ENCODE measurements around the gene UNCX. TPM values are rescaled to one million over a fixed set of nuclear protein-coding genes. Genes with fewer than 3 reads are reported as not detected.
"Not testable (repeated sequence)": the region's sequence is repeated elsewhere in the genome, so short reads cannot be mapped to it uniquely, and the experiment has no call there.

Gene UNCX
- total RNA-seq, 6 experiments from 2014 or later, result not detected

DNA sequence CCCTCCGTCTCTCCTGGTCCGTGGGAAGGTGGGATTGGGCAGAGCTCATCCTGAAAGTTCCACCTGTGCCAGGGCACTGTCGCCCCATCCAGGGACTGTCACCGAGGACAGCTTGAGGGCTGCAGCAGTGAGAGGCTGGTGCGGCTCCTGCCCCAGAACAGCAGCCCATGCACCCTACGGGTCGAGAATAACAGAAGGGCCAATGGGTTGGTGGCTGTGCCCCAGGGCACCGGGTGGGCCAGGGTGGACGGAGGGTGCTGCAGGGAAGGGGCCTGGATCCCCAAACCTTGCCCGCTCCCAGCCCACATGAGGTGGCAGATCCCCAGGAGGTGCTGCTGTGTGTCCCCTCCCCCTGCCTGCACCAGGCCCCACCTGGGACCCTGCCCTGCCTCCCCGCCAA lies 23.9 kb downstream of the UNCX start:
- Mint-ChIP-seq H3K4me1 (ENCODE audit: low read depth) (no peaks in the 10 kb centered on the region), H3K27me3 (ENCODE audit: insufficient read depth) (peaks cover 29% of the 10 kb centered on the region), H3K27ac (no peak overlapping the region), H3K36me3 (ENCODE audit: low read depth) (no peaks in the 10 kb centered on the region), H3K4me3 (no peak overlapping the region), H3K9me3 (no peaks in the 10 kb centered on the region)
- no peak for TF ChIP-seq CTCF (IDR thresholded peaks at IDR 0.05)
- DNase-seq, result no peak

DNA sequence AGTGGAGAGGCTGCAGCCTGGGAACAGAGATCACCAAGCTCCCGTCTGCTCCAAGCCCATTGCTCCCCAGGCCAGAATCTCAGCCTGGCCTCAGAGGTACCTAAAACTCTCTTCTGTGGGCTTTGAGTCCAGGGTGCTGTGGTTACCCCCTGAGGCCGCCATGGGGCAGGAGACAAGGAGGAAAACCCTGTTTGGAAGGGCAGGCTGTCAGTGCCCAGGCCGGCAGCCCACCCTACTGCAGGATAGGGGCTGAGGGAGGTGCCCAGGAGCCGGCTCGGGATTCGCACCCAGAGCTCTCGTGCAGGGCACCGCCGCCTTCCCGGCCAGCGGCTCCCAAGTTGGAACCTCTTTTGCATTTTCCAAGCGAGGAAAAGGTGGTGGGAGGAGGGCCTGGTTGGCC lies 24.5 kb downstream of the UNCX start:
- Mint-ChIP-seq H3K9me3 (no peaks in the 10 kb centered on the region), H3K36me3 (ENCODE audit: low read depth) (no peaks in the 10 kb centered on the region), H3K4me3 (no peak overlapping the region), H3K4me1 (ENCODE audit: low read depth) (no peaks in the 10 kb centered on the region), H3K27ac (no peak overlapping the region), H3K27me3 (ENCODE audit: insufficient read depth) (peaks cover 31% of the 10 kb centered on the region)
- no peak for DNase-seq
- no peak for TF ChIP-seq CTCF (IDR thresholded peaks at IDR 0.05)

DNA sequence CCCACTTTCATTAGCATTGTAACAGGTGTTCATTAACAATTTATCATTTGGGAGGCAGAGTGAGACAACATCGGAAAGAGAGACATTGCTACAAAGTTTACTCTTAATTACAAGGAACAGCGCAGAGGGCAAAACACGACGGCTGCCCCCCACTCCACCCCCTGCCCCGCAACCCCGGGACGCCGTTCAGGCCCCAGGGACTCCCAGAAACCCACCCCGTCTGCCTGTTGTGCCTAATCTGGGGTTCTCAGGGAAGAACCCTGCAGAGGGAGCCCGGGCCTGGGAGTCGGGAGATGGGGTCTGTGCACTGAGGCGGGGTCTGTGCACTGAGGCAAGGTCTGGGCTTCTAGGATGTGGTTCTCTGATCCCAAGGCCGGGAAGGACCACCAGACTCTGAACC lies 25.2 kb downstream of the UNCX start:
- no peak for DNase-seq

DNA sequence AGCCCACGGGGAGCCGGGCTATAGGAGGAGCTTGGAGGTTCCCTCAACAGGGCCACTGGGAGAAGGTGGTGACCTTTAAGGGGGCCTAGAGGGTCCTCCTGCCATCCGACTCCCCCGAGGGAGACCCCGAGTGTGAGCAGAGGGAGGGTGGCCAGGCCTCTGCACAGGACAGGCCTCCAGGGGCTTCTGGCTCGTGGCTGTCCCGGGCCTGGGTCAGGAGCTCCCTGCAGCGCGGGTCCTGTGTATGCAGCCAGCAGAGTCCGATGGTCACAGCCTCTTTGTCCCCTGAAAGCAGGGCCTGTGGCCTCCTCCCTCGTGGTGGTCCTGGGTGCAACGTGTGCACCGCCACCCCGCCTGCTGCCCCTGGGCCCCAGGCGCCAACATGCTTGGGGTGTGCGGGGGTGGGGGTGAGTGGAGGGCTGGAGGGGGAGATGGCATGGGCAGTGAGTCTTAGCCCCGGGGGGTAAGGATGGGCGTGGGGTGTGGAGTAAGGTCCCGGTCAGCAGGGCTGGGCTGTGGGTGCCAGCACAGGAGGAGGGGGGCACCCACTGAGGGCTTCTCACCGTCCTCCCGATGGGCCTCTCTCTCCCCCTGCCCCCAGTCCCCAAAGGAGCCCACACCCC lies 27.1 kb downstream of the UNCX start:
- Mint-ChIP-seq H3K27me3 (ENCODE audit: insufficient read depth) (peaks cover 21% of the 10 kb centered on the region), H3K36me3 (ENCODE audit: low read depth) (no peaks in the 10 kb centered on the region), H3K4me1 (ENCODE audit: low read depth) (no peaks in the 10 kb centered on the region), H3K4me3 (no peak overlapping the region), H3K27ac (no peak overlapping the region), H3K9me3 (no peaks in the 10 kb centered on the region)
- no peak for DNase-seq
- TF ChIP-seq CTCF (IDR thresholded peaks at IDR 0.05), result no peak

More for the DNA sequence above, 25.2 kb downstream of the UNCX start:
- Mint-ChIP-seq H3K4me1 (ENCODE audit: low read depth) (no peaks in the 10 kb centered on the region), H3K36me3 (ENCODE audit: low read depth) (no peaks in the 10 kb centered on the region), H3K4me3 (no peak overlapping the region), H3K9me3 (no peaks in the 10 kb centered on the region), H3K27me3 (ENCODE audit: insufficient read depth) (peaks cover 31% of the 10 kb centered on the region), H3K27ac (no peak overlapping the region)
- TF ChIP-seq CTCF (IDR thresholded peaks at IDR 0.05), result no peak

DNA sequence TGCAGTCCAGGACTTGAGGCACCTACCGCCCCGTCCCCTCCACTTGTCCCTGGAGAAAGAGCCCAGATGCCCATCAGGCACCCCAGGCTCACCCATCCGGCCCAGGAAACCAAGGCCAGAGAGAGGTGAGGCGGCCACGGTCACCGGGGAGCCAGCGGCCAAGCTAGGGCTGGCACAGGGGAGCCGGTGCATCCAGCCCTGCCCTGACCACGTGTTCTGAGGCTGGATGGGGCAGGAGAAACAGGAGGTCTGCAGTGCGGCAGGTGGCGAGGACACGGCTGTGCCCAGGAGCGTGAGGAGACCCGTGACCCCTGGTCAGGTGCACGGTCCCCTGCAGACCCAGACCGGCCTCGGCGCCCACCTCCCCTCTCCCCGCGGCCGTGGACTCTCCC lies 27.6 kb downstream of the UNCX start:
- Mint-ChIP-seq H3K4me1 (ENCODE audit: low read depth) (no peaks in the 10 kb centered on the region), H3K9me3 (no peaks in the 10 kb centered on the region), H3K36me3 (ENCODE audit: low read depth) (no peaks in the 10 kb centered on the region), H3K27ac (no peak overlapping the region), H3K4me3 (no peak overlapping the region), H3K27me3 (ENCODE audit: insufficient read depth) (peaks cover 25% of the 10 kb centered on the region)
- no peak for TF ChIP-seq CTCF (IDR thresholded peaks at IDR 0.05)
- no peak for DNase-seq

GRCh38 chr7:1261036-1261435 lies 28.4 kb downstream of the UNCX start:
- not testable (repeated sequence) for H3K36me3 Mint-ChIP-seq (ENCODE audit: low read depth); DNase-seq; H3K27ac Mint-ChIP-seq; H3K4me3 Mint-ChIP-seq; H3K9me3 Mint-ChIP-seq; H3K4me1 Mint-ChIP-seq (ENCODE audit: low read depth)
- peaks cover 23% of the 10 kb centered on the region for H3K27me3 Mint-ChIP-seq (ENCODE audit: insufficient read depth)
